OCI-LY7 (cell line): Measurements from ENCODE around the gene BABAM1.

Experiments used
- EZH2phosphoT487 ChIP-seq: fragments of 200-600 bp; sonication (generic); IDR thresholded peaks from 2 replicates; pipeline ENCODE4 v1.6.1; 2018; ENCODE audit warnings: low read depth, borderline replicate concordance, mild to moderate bottlenecking, mixed run types, antibody characterized with exemption, low read length, moderate library complexity, mixed read lengths
- TF ChIP-seq, protein P1 (sequence below): fragments of 200-600 bp; sonication (generic); conservative IDR thresholded peaks from 2 replicates; pipeline ENCODE4 v1.5.1; 2014; ENCODE audit warnings: mild to moderate bottlenecking, antibody characterized with exemption, low read length, moderate library complexity, mixed read lengths

DNA sequence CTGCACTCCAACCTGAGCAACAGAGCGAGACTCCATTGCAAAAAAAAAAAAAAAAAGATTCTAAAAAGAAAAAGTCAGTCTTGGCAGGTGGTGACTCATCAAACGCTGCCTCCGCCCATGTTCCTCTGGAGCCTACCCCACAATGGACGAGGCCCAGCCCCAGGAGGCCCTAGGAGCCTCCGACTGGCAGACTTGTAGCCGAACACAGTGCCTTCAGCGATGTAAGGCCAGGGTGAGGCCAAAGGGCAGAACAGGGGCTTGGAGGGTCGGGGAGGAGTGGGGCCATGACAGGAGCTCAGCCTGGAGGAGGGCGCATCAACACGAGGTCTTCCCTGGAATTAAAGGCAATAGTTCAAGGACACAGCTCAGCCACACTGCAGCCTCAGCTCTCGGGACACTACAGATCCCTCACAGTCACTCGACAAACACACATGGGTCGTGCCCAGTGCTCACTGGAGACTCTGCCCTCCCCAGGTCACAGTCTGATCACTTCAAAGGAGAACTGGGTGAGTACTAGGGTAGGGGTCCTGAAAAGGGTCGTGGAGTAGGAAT is 47.0 kb upstream of the BABAM1 start:
- no peak for TF ChIP-seq EZH2phosphoT487
- TF ChIP-seq, protein P1, sequence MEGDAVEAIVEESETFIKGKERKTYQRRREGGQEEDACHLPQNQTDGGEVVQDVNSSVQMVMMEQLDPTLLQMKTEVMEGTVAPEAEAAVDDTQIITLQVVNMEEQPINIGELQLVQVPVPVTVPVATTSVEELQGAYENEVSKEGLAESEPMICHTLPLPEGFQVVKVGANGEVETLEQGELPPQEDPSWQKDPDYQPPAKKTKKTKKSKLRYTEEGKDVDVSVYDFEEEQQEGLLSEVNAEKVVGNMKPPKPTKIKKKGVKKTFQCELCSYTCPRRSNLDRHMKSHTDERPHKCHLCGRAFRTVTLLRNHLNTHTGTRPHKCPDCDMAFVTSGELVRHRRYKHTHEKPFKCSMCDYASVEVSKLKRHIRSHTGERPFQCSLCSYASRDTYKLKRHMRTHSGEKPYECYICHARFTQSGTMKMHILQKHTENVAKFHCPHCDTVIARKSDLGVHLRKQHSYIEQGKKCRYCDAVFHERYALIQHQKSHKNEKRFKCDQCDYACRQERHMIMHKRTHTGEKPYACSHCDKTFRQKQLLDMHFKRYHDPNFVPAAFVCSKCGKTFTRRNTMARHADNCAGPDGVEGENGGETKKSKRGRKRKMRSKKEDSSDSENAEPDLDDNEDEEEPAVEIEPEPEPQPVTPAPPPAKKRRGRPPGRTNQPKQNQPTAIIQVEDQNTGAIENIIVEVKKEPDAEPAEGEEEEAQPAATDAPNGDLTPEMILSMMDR, result no peak
